K562 (cell line): ENCODE data around the gene RABL6. TPM values are rescaled to one million over a fixed set of nuclear protein-coding genes. Genes with fewer than 3 reads are reported as not detected.
A peak's percentile ranks its signal among the peaks of the same experiment; 100 is the strongest.

Experiments
- ATAC-seq: fragments of 200-7000 bp; cut with Tn5 transposase; 3 replicates; pipeline ENCODE4 v1.9.1; 2020; ENCODE audit warnings: moderate library complexity
- BruUV-seq: library from RNA; stranded (reverse); fragments of 400-500 nt; replicated peaks from 2 replicates; lab custom pipeline; 2021; lab: Mats Ljungman, UMichigan
- CTCF ChIA-PET: fragments of 300-600 bp; formaldehyde crosslinking; extraction: SDS; loops from one replicate; lab custom pipeline; 2021; ENCODE audit warnings: low intra/inter-chr PET ratio; lab: Yijun Ruan, JAX
- POLR2A ChIA-PET: fragments of 300-600, 350-650 bp; sonication (Branson Sonifier 250); formaldehyde crosslinking; extraction: SDS; loops from one replicate; lab custom pipeline; 2021; ENCODE audit warnings: antibody characterized with exemption, inconsistent platforms; lab: Yijun Ruan, JAX
- DNase-seq, 4 experiments: peaks; one replicate each; pipeline versions ENCODE4 v3.0.0 to v3.0.0-alpha.2; 2011 to 2018; ENCODE audit warnings: low spot score in 3 of 4, mixed read lengths in 3 of 4; ENCODE audit errors: extremely low read depth in 1 of 4
- FAIRE-seq: peaks from 2 replicates; lab custom pipeline; 2011; peaks lifted over from hg19 to GRCh38; lab: Jason Lieb, UNC
- H2AFZ ChIP-seq: 2 replicates; pipeline ENCODE4 v1.6.0; 2011; ENCODE audit warnings: low read depth, low read length, control low read depth, inconsistent platforms
- H3K27ac ChIP-seq: fragments of 200-600 bp; 3 replicates; pipeline ENCODE4 v1.8.0; 2011; ENCODE audit warnings: low read depth, mild to moderate bottlenecking, control low read depth, inconsistent platforms, low read length, moderate library complexity, mixed read lengths; ENCODE audit errors: extremely low read depth
- H3K27me3 ChIP-seq, 2 experiments: fragments of 300-600 bp in 1 of 2; 2 replicates in 1 of 2; 3 replicates in 1 of 2; pipeline versions ENCODE4 v1.6.0 to v1.8.0; 2011; ENCODE audit warnings: inconsistent platforms in 2 of 2, low read length in 2 of 2, mild to moderate bottlenecking in 1 of 2, mixed read lengths in 1 of 2, moderate library complexity in 1 of 2; ENCODE audit not compliant: control insufficient read depth in 2 of 2, insufficient read depth in 2 of 2
- H3K36me3 ChIP-seq: fragments of 300-600 bp; 3 replicates; pipeline ENCODE4 v1.8.0; 2011; ENCODE audit warnings: mild to moderate bottlenecking, low read length, inconsistent platforms; ENCODE audit not compliant: control insufficient read depth, insufficient read depth
- H3K4me1 ChIP-seq, 2 experiments: fragments of 200-600 bp in 1 of 2; replicated peaks in 1 of 2; 2 replicates in 1 of 2; 3 replicates in 1 of 2; pipeline versions ENCODE4 v1.5.1 to v1.8.0; 2011; ENCODE audit warnings: inconsistent platforms in 2 of 2, low read length in 2 of 2, mild to moderate bottlenecking in 1 of 2, mixed read lengths in 1 of 2, moderate library complexity in 1 of 2; ENCODE audit not compliant: control insufficient read depth in 2 of 2, insufficient read depth in 2 of 2
- H3K4me2 ChIP-seq: 2 replicates; pipeline ENCODE4 v1.6.1; 2011; ENCODE audit warnings: low read length, control low read depth, inconsistent platforms, mixed read lengths; ENCODE audit not compliant: insufficient read depth
- H3K4me3 ChIP-seq: fragments of 200-600 bp; sonication (generic), shearing (Covaris generic); 2 replicates; pipeline ENCODE4 v1.5.1; 2016; ENCODE audit warnings: control low read depth, inconsistent platforms
- H3K79me2 ChIP-seq: fragments of 200-600 bp; 3 replicates; pipeline ENCODE4 v1.8.0; 2011; ENCODE audit warnings: low read length, inconsistent platforms; ENCODE audit not compliant: control insufficient read depth, insufficient read depth
- H3K9ac ChIP-seq, 2 experiments: 2 replicates each; pipeline versions ENCODE4 v1.6.0 to v1.6.1; 2011; ENCODE audit warnings: low read depth in 2 of 2, low read length in 2 of 2, control low read depth in 1 of 2, inconsistent platforms in 1 of 2, mild to moderate bottlenecking in 1 of 2, mixed read lengths in 1 of 2; ENCODE audit not compliant: insufficient read depth in 1 of 2
- H3K9me1 ChIP-seq: one replicate; pipeline ENCODE4 v1.6.0; 2011; ENCODE audit warnings: inconsistent platforms, mild to moderate bottlenecking, low read length, moderate library complexity; ENCODE audit not compliant: control insufficient read depth, insufficient read depth
- H3K9me3 ChIP-seq: replicated peaks from 2 replicates; pipeline ENCODE4 v1.5.1; 2011; ENCODE audit warnings: low read depth, low read length, inconsistent platforms; ENCODE audit not compliant: control insufficient read depth, insufficient read depth
- H4K20me1 ChIP-seq: replicated peaks from 2 replicates; pipeline ENCODE4 v1.6.1; 2011; ENCODE audit warnings: low read length, inconsistent platforms, mixed read lengths; ENCODE audit not compliant: control insufficient read depth, insufficient read depth
- ASH1L ChIP-seq: fragments of 450-650 bp; IDR thresholded peaks from 2 replicates; pipeline ENCODE4 v1.6.1; 2018; ENCODE audit warnings: borderline replicate concordance, mild to moderate bottlenecking, low read depth; ENCODE audit not compliant: partially characterized antibody
- NR3C1 ChIP-seq: sonication (generic); formaldehyde crosslinking; IDR thresholded peaks from 2 replicates; pipeline ENCODE4 v1.8.1; 2022; ENCODE audit warnings: missing genetic modification reagents
- SRSF3 ChIP-seq: fragments of 200-400 bp; formaldehyde crosslinking; IDR thresholded peaks from 2 replicates; pipeline ENCODE4 v1.6.1; 2016; ENCODE audit warnings: mild to moderate bottlenecking, low read length, moderate library complexity; ENCODE audit not compliant: insufficient read depth
- TRIM28 ChIP-seq: fragments of 450-650 bp; IDR thresholded peaks from 2 replicates; pipeline ENCODE4 v1.6.1; 2017
- WGBS: fragments of 100-300 bp; shearing (Covaris generic); methylation state at CpG from one replicate; pipeline ENCODE4 v1.1.6; 2016; ENCODE audit warnings: low coverage, mixed read lengths; ENCODE audit not compliant: insufficient coverage; ENCODE audit errors: missing lambda C conversion rate; 5-methylcytosine and 5-hydroxymethylcytosine counted together
- in situ Hi-C: fragments of 300-500 bp; cut with MboI; formaldehyde crosslinking; loops from 4 replicates; pipeline ENCODE4 v1.15.0; 2018; ENCODE audit warnings: inconsistent platforms, mixed read lengths
- intact Hi-C: fragments of 100-400 bp; cut with micrococcal nuclease; formaldehyde crosslinking; loops from 2 replicates; pipeline ENCODE4 v1.14.2; 2022
- polyA plus RNA-seq, 8 experiments: library from polyadenylated mRNA; depleted of rRNA in 4 of 8; stranded (reverse) in 5 of 8; unstranded in 3 of 8; fragments of >200 nt; fragmentation: Nextera tagmentation in 2 of 8; fragmentation: Illumina TruSeq in 1 of 8; extraction: Ambion mirVana in 2 of 8; extraction: Trizol in 1 of 8; gene quantifications; 2 replicates each; pipeline versions ENCODE4 v1.2.1 to v1.2.3, GENCODE V29; 2011 to 2014; ENCODE audit warnings: inconsistent platforms in 1 of 8, missing spikeins in 1 of 8
- total RNA-seq, 7 experiments: library from RNA; depleted of rRNA in 6 of 7; stranded (reverse); fragments of >200 nt in 6 of 7; fragmentation: Illumina TruSeq in 2 of 7; extraction: Trizol in 2 of 7; gene quantifications; 2 replicates each; pipeline versions ENCODE4 v1.2.1 to v1.2.3, GENCODE V29; 2011 to 2021; ENCODE audit warnings: low replicate concordance in 1 of 7
- TF ChIP-seq, protein P1 (sequence below): sonication (generic); formaldehyde crosslinking; IDR thresholded peaks from 2 replicates; pipeline ENCODE4 v1.8.0; 2022; ENCODE audit warnings: mild to moderate bottlenecking, missing genetic modification reagents
- TF ChIP-seq, protein P2 (sequence below): fragments of 450-650 bp; formaldehyde crosslinking; IDR thresholded peaks from 2 replicates; pipeline ENCODE4 v1.4.0; 2020; ENCODE audit warnings: mild to moderate bottlenecking, moderate library complexity

RABL6 gene
- total and polyA plus RNA-seq, 9 of the 15 experiments (the other 6 are each of a cell fraction or from before 2014, with no cell fraction given) = 5.6 to 181 (median 84.5) TPM

DNA sequence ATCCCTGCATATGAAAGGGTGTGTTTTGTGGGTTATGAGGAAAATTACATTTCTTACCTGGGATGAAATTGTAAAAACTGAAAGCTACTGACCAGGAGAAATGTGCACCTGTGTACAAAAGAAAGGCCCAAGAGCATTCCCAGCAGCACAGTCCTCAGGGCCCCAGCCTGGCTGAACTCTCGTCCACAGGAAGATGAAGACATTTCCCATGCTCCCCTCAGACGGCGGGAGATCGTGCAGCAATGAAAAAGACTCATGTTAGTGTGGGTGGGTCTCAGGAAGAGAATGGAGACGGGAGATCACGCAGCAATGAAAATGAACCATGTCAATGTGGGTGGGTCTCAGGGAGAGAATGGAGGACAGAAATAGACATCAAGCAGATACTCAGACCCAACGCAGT lies 30.8 kb upstream of the RABL6 start (continued):
- TF ChIP-seq, protein P1, sequence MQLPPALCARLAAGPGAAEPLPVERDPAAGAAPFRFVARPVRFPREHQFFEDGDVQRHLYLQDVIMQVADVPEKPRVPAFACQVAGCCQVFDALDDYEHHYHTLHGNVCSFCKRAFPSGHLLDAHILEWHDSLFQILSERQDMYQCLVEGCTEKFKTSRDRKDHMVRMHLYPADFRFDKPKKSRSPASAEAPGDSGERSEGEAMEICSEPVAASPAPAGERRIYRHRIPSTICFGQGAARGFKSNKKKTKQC = no peak
- no peak for TF ChIP-seq TRIM28
- no peak for TF ChIP-seq SRSF3
- TF ChIP-seq, protein P2, sequence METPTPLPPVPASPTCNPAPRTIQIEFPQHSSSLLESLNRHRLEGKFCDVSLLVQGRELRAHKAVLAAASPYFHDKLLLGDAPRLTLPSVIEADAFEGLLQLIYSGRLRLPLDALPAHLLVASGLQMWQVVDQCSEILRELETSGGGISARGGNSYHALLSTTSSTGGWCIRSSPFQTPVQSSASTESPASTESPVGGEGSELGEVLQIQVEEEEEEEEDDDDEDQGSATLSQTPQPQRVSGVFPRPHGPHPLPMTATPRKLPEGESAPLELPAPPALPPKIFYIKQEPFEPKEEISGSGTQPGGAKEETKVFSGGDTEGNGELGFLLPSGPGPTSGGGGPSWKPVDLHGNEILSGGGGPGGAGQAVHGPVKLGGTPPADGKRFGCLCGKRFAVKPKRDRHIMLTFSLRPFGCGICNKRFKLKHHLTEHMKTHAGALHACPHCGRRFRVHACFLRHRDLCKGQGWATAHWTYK (CRISPR knock-in tag) = no peak
- no peak for TF ChIP-seq ASH1L

DNA sequence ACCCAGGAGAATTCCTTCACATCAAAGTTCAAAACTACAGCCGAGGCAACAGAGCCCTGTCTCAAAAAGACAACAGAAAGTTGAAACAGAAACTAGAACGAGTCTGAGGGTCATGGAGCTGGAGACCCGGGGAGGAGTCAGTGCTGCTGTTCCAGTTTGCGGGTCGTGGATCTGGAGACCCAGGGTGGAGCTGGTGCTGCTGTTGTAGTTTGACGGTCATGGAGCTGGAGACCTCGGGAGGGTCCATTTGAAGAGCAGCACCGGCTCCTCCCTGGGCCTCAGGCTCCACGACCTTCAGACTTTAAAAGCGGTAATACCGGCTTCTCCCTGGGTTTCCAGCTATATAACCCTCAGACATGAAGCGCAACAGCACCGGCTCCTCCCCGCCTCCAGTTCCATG lies 30.4 kb upstream of the RABL6 start:
- Histone ChIP-seq H3K27ac (no peak overlapping the region), H3K4me2 (no peak overlapping the region), H3K9me3 (peaks cover 11% of the 10 kb centered on the region), H2AFZ (peak overlapping the region; percentile 72), H3K79me2 (no peaks in the 10 kb centered on the region), H3K4me3 (no peak overlapping the region), H3K9ac (peak overlapping the region; percentile 15 to 17; a peak in 2 of 4 replicates), H3K36me3 (no peaks in the 10 kb centered on the region), H4K20me1 (no peaks in the 10 kb centered on the region), H3K4me1 (peaks cover 14 to 15% of the 10 kb centered on the region in 2 experiments; a peak in 3 of 5 replicates), H3K9me1 (no peaks in the 10 kb centered on the region), H3K27me3 (no peaks in the 10 kb centered on the region)
- no peak for ATAC-seq
- BruUV-seq = no TSS peak
- WGBS = 53% methylated on average over 13 of the region's 14 CpGs
- ChIA-PET CTCF (no interaction called here), POLR2A (interaction anchor here (1.0 to 1.4 kb wide), 3 partner anchors 11 to 47 kb away, joined by 3 to 5 read pairs (median 4); no protein-coding TSS in a partner anchor)
- no peak for DNase-seq
- no peak for FAIRE-seq
- intact Hi-C loops (no loop called here), in situ Hi-C loops (loop anchor here (25.0 kb wide), 1 partner anchor 460 kb away; the partner anchor contains the start of genes CYSRT1, RNF224, SLC34A3 and TUBB4B)
- TF ChIP-seq NR3C1 (CRISPR knock-in tag) = no peak
